GM18951 (cell line): ENCODE measurements around the gene SLC16A10.
"Not testable (repeated sequence)": the region's sequence is repeated elsewhere in the genome, so short reads cannot be mapped to it uniquely, and the experiment has no call there.

Source experiments
- POLR2A ChIP-seq: IDR thresholded peaks from 4 replicates; pipeline ENCODE4 v1.6.1; 2011; ENCODE audit warnings: mild to moderate bottlenecking; ENCODE audit not compliant: insufficient read length, insufficient read depth; ENCODE audit errors: extremely low read depth
- in situ Hi-C: fragments of 300-500 bp; cut with MboI; formaldehyde crosslinking; loops from one replicate; pipeline ENCODE4 v1.12.0; 2022; ENCODE audit warnings: low sequenced_read_pairs, mixed read lengths, inconsistent platforms; ENCODE audit not compliant: unreplicated experiment

Gene SLC16A10

DNA sequence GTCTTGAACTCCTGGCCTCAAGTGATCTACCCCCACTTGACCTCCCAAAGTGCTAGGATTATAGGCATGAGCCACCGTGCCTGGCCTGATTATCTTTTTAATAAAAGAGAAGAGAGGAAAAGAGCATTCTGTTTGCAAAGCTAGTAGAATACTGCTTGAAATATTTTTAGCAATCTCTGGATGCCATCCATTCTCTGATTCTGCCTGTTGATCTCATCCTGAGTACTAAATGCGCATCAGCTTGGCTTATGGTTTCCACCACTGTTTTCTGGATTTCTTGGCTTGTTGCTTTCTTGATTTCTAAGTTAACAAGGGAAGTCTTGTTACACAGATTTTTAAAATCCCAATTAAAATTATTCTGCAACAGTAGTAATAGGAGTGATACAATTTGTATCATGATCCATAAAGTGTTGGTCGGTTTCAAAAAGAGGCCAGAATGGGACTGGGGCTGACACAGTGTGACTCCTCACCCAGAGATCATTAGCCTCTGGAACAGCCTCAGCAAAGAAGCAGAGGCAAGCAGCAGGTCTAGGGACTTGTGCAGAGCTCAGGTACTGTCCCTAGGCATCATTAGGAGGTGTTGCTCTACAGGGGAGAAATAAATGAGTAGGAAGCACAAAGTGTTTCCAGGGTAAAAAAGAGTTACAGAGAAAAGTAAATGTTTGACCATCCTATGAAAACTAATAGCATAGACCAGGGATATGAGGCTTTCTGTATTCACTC, 17.8 kb upstream of the SLC16A10 start:
- in situ Hi-C loops: no loop called here
- no peak for TF ChIP-seq POLR2A

DNA sequence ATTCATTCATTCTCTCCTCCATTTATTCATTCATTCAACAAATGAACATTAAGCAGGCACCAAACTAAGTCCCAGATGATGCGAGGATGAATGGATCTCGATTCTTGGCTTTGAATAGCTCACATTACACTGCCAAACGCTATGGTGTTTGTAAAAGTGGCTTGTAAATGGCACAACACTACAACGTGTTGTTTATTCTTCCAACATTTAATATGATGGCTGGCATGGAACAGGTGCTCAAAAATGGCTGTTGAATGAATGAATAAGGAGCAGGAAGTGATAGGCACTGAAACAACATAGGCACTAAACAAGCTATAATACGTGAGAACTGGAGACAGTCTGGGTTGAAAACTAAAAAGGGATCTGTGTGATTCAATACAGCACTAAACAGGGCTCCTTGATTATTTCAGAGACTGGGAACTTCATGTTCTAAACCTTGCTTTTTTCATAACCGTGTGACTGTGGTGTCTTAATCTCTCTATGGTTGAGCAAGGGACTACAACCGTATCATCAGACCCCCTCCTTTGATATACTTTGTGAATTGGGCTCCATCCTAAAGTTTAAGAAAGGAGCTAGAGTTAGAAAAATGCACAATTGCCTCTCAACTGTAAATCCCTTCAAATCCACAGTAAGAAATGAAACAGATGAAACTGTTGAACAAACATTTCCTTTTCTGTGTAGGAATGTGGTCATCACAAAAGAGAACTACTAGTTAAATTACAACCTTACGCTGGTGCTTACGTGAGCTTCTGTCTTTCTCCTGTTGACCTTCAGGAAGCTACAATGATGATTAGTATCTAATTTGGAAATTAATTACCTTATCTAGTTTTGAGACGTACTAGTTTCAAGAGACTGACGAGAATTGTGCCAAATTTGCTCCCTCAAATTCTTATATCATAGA, 16.9 kb upstream of the SLC16A10 start:
- in situ Hi-C loops: no loop called here
- TF ChIP-seq POLR2A: no peak

DNA sequence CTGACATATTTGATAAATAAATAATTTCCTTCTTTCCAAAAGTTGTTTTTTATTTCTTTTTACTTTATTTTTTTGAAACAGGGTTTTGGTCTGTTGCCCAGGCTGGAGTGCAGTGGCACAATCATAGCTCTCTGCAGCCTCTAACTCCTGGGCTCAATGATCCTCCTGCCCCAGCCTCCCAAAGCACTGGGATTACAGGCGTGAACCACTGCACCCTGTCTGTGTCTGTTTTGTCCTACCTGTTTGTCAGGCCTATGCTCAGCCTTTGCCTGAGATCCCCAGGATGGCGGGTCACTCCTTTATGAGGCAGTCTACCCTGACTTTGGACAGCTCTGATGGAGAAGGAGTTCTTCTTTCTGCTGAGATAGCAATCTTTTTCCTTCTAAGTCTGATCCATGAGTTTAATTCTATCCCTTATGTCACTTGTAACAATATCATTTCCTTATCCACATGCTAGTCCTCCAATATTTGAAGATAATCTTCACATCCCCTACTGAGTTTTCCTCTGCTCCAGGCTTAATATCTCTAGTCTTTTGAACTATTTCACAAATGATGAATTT, 14.4 kb upstream of the SLC16A10 start:
- TF ChIP-seq POLR2A: no peak
- in situ Hi-C loops: no loop called here

DNA sequence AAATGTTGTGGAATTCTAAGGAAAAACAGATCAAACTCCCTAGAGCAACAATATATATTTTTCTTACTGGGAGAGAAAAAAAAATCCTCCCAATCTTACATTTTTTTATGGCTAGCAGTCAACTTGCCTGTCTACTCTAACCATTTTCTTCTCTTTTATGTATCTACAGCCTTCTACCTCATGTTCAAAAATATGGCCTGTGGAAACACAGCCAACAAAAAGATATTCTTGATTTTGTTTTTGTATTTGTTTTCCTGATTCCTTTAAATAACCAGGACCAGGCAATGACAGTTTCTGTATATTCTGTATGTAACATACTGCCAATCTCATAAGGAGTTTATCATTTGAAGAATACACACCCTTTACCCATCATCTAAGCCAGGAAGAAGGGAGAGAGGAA, 13.0 kb upstream of the SLC16A10 start:
- no peak for TF ChIP-seq POLR2A
- in situ Hi-C loops: no loop called here

DNA sequence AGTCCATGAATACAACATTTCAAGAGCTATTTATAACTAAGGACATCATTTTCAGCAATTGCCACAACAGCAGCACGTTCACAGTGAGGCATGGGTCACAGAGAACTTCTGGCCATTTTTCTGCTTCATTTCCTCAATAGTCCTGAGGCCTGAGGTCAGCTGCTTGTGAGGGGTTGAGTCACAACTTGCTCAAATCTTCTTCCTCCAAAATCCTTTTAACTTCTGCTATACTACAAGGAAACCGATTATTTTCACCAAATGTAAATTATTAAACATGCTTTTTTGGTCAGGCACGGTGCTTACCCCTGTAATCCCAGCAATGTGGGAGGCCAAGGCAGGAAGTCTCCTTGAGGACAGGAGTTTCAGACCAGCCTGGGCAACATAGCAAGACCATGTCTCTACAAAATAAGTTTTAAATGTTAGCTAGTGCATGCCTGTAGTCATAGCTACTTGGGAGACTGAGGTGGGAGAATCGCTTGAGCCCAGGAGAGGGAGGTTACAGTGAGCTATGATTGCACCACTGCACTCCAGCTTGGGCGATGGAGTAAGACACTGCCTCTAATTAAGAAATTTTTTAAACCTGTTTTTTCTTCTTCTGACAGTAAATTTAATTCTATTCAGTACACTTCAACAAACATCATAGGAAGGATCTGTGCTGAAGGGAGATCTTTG, 11.1 kb upstream of the SLC16A10 start:
- in situ Hi-C loops: no loop called here
- TF ChIP-seq POLR2A: no peak

DNA sequence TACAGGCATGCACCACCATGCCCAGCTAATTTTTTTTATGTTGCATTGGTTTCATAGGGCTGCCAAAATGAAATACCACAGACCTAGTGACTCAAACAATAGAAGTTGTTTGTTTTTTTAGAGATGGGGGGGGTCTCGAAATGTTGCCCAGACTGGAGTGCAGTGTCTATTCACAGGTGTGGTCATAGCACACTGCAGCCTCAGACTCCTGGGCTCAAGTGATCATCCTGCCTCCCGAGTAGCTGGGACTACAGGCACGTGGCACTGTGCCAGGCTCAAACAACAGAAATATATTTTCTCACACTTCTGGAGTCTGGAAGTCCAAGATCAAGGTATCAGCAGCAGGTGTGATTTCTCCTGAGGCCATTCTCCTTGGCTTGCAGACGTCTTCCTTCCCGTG, 6.6 kb upstream of the SLC16A10 start:
- in situ Hi-C loops: no loop called here
- no peak for TF ChIP-seq POLR2A

DNA sequence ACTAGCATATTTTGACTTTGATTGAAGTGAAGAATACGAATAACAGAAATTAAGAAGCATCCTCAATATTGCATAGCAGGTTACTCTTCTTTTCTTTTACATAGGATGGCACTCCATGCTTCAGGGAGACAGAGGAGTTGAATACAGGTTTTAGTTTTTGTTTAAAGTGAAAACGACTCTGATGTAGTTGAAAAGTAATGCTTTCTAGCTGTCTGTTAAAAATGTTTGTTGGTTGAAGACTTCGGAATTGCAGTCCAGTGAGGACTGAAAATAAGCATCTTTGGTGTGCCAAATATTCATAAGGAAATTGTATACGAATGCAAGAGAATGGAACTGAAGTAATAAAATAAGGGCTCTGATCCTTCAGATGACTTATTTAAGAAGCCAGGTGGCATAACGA, 618 bp upstream of the SLC16A10 start:
- no peak for TF ChIP-seq POLR2A

DNA sequence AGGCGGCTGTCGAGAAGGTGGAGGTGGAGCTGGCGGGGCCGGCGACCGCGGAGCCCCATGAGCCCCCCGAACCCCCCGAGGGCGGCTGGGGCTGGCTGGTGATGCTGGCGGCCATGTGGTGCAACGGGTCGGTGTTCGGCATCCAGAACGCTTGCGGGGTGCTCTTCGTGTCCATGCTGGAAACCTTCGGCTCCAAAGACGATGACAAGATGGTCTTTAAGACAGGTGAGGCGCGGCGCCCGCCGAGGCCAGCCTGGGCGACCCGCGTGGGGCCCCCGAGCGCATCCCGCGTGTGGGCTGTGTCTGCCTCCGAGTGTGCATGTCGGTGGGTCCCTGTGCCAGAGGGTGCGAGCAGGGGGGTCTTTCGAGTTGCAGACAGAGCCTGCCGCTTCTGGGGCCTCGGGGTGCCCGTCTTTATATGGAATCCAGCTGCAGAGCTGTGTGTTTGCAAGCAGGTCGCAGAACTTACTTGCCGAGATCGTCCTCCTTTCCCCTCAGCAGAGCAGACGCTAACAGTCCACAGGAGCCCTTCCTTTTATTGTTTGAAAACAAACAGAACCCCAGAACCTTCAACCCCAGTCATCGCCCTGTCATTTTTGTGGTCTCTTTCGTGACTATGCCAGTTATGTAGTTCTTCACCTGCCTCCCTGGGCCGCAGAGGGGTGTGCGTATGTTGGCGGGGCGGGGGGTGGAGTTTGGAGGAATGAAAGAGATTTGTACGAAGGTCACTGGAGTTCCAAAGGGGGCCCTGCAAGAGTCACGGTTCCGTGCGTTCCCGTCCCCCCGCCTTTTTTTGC, 766 bp downstream of the SLC16A10 start:
- in situ Hi-C loops: no loop called here
- TF ChIP-seq POLR2A: no peak

More for the DNA sequence above, 618 bp upstream of the SLC16A10 start:
- in situ Hi-C loops: no loop called here

DNA sequence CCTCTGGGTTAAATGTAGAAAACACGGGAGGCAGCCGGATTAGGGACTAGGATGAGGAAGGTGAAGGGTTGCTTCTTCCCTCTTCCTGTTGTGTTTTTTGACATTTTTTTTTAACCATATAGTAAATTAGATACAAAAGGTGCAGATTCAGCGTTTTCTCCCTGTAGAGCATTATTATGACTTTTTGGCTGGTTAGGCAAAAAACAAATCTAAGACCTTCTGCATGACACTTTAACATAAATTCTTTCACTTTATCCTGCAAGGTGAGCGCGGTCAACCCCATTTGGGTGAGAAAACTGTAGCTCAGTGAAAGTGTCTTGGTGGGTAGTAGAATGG, 1.3 kb downstream of the SLC16A10 start:
- in situ Hi-C loops: no loop called here
- TF ChIP-seq POLR2A: no peak

DNA sequence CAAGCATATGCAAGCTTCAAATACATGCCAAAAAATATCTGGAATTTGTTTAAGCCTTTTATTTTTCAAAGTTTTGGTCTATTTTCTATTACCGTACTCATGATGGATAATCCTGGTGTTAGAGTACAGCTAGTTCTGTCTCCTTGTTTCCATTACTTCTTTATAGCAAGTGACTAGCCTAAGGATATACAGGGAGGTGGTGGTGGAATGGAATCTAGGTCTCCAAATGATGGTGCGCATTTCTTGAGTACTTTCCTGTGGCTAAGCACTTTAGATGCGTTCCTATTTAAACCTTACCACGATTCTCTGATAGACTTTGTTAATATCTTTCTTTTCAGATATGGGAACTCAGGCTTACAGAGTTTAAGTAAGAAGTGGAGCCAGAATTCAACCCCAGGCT, 3.5 kb downstream of the SLC16A10 start:
- in situ Hi-C loops: no loop called here
- no peak for TF ChIP-seq POLR2A

DNA sequence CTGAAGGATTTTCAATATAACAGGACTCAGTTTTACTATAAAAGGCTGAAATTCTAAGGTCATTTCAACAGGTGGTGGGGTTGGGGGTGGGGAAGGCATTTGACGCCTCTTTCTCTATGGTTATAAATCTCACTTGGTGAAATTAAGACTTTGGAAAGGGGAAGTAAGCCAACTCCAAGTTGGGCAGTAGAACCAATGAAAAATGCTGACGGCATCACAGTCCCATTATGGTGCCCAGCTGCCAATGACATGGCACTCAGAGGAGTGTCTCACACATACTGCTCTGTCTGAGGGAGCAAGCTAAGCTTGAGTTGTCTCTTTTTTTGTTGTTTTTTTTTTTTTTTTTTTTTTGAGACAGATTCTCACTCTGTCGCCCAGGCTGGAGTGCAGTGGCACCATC, 4.7 kb downstream of the SLC16A10 start:
- in situ Hi-C loops: no loop called here
- TF ChIP-seq POLR2A: no peak

DNA sequence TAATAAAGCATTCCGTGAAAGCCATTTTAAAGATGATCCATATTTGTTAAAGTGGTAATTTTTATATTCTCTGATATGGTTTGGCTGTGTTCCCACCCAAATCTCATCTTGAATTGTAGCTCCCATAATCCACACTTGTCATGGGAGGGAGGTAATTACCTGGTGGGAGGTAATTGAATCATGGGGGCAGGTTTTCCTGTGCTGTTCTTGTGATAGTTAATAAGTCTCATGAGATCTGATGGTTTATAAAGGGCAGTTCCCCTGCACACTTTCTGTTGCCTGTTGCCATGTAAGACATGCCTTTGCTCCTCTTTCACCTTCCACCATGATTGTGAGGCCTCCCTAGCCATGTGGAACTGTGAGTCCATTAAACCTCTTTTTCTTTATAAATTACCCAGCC, 8.2 kb downstream of the SLC16A10 start:
- in situ Hi-C loops: not testable (repeated sequence)

DNA sequence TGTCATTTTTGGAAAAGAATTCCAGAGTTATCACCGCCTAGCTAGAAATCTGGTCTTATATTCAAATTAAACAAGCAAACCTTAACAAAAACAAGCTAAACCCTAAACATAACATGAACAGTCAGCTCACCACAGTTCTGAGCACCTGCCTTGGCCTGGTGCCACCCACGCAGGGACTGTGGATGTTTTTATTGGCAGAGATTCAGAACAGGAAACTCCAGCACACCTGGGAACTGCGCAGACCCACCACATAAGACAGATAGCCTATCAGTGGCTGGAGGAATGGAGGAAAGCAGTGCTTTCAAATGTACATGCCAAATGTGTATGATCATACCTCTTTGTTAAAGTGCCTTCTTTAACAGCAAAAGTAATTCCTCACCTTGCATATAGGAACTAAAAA, 8.9 kb downstream of the SLC16A10 start:
- TF ChIP-seq POLR2A: no peak
- in situ Hi-C loops: no loop called here

DNA sequence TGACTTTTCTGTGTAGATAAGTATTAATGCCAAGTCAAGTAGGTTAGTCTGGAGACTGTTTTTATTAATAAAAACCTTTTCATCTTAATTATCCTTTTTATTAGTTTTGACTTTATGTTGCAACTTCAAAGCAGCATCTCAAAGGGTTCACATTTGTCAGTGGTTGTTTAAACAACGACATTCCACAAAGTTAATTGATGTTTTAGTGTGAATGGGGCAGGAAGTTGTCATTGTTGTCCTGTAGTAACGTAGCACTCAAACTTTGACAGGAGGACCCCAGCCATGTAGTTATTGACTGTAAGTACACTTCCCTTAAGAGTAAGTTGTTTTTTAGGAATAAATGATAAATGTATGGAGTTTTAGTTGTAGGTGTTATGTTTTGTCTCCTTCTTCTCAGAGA, 11.3 kb downstream of the SLC16A10 start:
- in situ Hi-C loops: no loop called here
- no peak for TF ChIP-seq POLR2A
